ENCODE data around the gene ACAD8.

DNA sequence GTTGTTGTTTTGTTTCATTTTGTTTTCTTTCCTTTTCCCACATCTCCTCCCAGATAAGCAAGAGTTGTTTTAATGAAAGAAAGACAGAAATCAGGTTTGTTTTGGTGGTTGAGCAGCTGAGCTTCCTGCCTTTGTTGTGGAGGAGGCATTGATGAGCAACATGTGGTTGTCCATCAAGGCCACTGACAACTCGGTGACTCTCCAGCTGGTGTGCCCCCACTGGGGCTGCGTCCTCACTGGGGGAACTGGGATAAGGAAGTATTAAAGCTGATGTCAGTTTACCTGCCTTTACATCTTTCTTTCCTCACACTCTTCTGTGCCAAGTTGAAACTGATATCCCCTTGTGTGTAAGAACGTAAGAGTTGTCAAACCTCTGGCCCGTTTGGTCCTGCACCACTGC is 23.0 kb upstream of the ACAD8 start:
- TF ChIP-seq, protein P1, sequence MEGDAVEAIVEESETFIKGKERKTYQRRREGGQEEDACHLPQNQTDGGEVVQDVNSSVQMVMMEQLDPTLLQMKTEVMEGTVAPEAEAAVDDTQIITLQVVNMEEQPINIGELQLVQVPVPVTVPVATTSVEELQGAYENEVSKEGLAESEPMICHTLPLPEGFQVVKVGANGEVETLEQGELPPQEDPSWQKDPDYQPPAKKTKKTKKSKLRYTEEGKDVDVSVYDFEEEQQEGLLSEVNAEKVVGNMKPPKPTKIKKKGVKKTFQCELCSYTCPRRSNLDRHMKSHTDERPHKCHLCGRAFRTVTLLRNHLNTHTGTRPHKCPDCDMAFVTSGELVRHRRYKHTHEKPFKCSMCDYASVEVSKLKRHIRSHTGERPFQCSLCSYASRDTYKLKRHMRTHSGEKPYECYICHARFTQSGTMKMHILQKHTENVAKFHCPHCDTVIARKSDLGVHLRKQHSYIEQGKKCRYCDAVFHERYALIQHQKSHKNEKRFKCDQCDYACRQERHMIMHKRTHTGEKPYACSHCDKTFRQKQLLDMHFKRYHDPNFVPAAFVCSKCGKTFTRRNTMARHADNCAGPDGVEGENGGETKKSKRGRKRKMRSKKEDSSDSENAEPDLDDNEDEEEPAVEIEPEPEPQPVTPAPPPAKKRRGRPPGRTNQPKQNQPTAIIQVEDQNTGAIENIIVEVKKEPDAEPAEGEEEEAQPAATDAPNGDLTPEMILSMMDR (conservative IDR thresholded peaks at IDR 0.05; ENCODE audit: low read length): no peak
- no peak for TF ChIP-seq EZH2phosphoT487 (IDR thresholded peaks at IDR 0.05; ENCODE audit: borderline replicate concordance)
